ENCODE results near the gene MRPL58. TPM values are rescaled to one million over a fixed set of nuclear protein-coding genes. Genes with fewer than 3 reads are reported as not detected.
A peak's percentile ranks its signal among the peaks of the same experiment; 100 is the strongest.

Gene MRPL58
- total RNA-seq, 1 donor from 2014 or later = 50.6 TPM

DNA sequence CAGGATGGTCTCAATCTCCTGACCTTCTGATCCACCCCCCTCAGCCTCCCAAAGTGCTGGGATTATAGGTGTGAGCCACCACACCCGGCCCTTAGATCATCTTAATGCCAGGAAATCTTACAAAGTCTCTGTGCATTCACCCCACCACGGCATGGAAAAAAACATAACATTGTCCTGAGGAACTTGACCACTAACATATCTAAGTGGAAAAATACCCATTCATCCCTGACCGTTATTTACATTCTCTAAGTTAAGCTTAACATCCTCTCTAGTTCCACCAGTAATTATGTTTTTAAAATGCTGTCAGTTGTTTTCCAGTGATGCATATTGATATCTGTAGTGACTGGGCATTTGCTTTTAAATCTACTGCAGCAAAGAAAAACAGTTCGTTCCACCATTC lies 36.5 kb upstream of the MRPL58 start:
- H3K9me3 ChIP-seq (replicated peaks) = no peaks in the 10 kb centered on the region
- H3K4me3 ChIP-seq = no peak overlapping the region
- no peaks in the 10 kb centered on the region for H3K36me3 ChIP-seq
- no peak overlapping the region for H3K27ac ChIP-seq (replicated peaks)
- peaks cover 21% of the 10 kb centered on the region for H3K4me1 ChIP-seq
- TF ChIP-seq, protein P1, sequence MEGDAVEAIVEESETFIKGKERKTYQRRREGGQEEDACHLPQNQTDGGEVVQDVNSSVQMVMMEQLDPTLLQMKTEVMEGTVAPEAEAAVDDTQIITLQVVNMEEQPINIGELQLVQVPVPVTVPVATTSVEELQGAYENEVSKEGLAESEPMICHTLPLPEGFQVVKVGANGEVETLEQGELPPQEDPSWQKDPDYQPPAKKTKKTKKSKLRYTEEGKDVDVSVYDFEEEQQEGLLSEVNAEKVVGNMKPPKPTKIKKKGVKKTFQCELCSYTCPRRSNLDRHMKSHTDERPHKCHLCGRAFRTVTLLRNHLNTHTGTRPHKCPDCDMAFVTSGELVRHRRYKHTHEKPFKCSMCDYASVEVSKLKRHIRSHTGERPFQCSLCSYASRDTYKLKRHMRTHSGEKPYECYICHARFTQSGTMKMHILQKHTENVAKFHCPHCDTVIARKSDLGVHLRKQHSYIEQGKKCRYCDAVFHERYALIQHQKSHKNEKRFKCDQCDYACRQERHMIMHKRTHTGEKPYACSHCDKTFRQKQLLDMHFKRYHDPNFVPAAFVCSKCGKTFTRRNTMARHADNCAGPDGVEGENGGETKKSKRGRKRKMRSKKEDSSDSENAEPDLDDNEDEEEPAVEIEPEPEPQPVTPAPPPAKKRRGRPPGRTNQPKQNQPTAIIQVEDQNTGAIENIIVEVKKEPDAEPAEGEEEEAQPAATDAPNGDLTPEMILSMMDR (IDR thresholded peaks at IDR 0.05; ENCODE audit: borderline replicate concordance) = no peak
- peaks cover 25% of the 10 kb centered on the region for H3K27me3 ChIP-seq (ENCODE audit: low read depth)
- no peak for DNase-seq
- intact Hi-C loops (cut with micrococcal nuclease) = no loop called here

DNA sequence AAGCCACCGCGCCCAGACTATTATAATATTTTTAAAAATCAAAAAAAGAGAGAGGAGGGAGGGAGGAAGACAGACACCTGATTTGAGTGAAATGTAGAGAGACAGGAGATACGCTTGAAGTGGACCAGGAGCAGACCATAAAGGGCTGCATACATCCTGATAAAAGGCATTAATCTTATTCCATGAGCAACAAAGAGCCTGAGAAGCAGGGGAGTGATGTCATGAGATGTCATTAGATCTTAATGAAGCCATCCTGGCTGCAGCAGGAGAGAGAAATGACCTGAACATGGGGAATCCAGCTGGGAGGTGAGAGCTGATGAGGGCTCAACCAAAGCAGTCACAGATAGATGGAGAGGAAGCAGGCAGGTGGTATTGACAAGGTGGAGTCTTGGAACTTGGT lies 34.7 kb upstream of the MRPL58 start:
- intact Hi-C loops (cut with micrococcal nuclease) = no loop called here
- Histone ChIP-seq H3K4me1 (peaks cover 21% of the 10 kb centered on the region), H3K27me3 (ENCODE audit: low read depth) (peaks cover 15% of the 10 kb centered on the region), H3K4me3 (no peak overlapping the region), H3K36me3 (no peaks in the 10 kb centered on the region), H3K27ac (replicated peaks) (no peak overlapping the region), H3K9me3 (replicated peaks) (no peaks in the 10 kb centered on the region)
- DNase-seq = no peak
- TF ChIP-seq, protein P1 (IDR thresholded peaks at IDR 0.05; ENCODE audit: borderline replicate concordance) = no peak

DNA sequence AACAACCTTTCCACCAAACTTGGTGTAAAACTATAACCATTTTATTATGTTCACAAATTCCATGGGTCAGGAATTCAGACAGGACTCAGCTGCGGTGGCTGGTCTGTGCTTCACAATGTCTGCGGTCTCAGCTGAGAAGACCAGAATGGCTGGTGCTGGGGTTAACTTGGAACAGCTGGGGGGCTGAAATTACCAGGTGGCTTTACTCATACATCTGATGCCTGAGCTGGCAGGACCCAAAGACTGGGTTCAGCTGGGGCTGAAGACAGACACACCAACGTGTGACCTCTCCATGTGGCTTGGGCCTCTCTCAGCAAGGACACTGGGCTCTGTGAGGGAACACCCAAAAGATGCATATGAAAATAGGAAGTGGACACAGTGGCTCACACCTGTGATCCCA lies 34.2 kb upstream of the MRPL58 start:
- H3K27me3 ChIP-seq (ENCODE audit: low read depth) = peaks cover 15% of the 10 kb centered on the region
- peaks cover 21% of the 10 kb centered on the region for H3K4me1 ChIP-seq
- DNase-seq = no peak
- intact Hi-C loops (cut with micrococcal nuclease) = no loop called here
- H3K27ac ChIP-seq (replicated peaks) = no peak overlapping the region
- TF ChIP-seq, protein P1 (IDR thresholded peaks at IDR 0.05; ENCODE audit: borderline replicate concordance) = no peak
- H3K4me3 ChIP-seq = no peak overlapping the region
- H3K36me3 ChIP-seq = no peaks in the 10 kb centered on the region
- H3K9me3 ChIP-seq (replicated peaks) = no peaks in the 10 kb centered on the region

DNA sequence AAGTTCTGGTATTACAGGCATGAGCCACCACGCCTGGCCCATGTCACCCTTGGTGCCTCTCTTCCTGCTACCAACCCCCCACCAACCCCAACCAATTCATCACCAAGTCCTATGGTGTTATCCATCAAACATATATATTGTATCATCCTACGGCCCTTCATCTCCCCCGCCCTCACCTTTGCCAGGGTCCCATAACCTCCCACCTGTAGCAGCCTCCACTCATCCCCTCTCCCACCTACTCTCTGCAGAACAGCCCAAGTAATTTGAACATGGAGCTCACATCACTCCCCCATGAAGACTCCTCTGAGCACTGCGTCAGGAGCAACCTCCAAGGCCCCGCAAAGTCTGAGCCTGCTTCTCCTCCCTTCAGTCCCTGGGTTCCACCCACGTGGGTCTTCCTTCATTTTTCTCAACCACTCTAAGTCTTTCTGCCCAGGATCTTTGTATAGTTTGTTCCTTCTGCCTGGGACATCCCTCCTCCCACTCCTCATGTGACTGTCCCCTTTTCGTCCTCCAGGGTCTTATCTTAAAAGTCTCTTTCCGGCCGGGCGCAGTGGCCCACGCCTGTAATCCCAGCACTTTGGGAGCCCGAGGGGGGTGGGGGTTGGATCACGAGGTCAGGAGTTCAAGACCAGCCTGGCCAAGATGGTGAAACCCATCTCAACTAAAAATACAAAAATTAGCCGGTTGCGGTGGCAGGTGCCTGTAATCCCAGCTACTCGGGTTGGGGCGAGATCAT lies 32.9 kb upstream of the MRPL58 start:
- no peaks in the 10 kb centered on the region for H3K9me3 ChIP-seq (replicated peaks)
- DNase-seq = no peak
- no peak overlapping the region for H3K4me3 ChIP-seq
- intact Hi-C loops (cut with micrococcal nuclease) = no loop called here
- TF ChIP-seq, protein P1 (IDR thresholded peaks at IDR 0.05; ENCODE audit: borderline replicate concordance) = no peak
- H3K36me3 ChIP-seq = no peaks in the 10 kb centered on the region
- peaks cover 9% of the 10 kb centered on the region for H3K27me3 ChIP-seq (ENCODE audit: low read depth)
- H3K27ac ChIP-seq (replicated peaks) = no peak overlapping the region
- H3K4me1 ChIP-seq = peaks cover 23% of the 10 kb centered on the region

DNA sequence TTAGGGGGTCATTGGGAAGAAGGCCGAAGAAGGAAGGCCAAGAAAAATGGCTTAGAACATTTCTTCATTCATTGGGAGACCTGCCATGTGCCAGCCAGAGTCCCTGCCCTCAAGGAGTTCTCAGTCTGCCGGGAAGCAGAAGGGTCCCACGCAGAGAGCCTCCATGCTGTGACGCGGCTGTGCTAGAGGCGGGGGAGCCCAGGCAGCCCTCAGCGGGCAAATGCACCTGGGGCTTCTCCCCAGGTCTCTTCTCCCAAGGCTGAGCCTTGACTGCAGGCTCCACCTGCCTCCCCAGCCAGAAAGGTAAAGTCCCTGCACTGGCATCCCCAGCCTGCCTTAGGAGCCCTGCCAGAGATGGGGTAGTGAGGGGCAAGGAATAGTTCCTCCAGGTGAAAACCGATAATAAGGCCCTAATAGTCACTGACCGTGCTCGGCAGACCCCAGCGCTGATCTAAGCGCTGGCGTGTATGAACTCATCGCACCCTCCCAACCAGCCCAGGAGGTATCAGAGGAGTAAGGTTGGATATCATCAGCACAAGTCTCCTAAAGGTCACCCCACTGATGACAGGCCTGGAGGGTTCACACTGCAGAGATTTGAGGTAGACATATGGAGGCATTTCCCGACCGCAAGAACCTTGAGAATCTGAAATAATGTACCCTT lies 31.0 kb upstream of the MRPL58 start:
- H3K27ac ChIP-seq (replicated peaks) = peak overlapping the region; percentile 93
- no peaks in the 10 kb centered on the region for H3K27me3 ChIP-seq (ENCODE audit: low read depth)
- peak overlapping the region; percentile 79 for H3K4me3 ChIP-seq
- TF ChIP-seq, protein P1 (IDR thresholded peaks at IDR 0.05; ENCODE audit: borderline replicate concordance) = no peak
- DNase-seq = no peak
- H3K4me1 ChIP-seq = peaks cover 23% of the 10 kb centered on the region
- intact Hi-C loops (cut with micrococcal nuclease) = no loop called here
- no peaks in the 10 kb centered on the region for H3K36me3 ChIP-seq
- no peaks in the 10 kb centered on the region for H3K9me3 ChIP-seq (replicated peaks)

Measured in left ventricle myocardium inferior (tissue), 1 donor.